ENCODE data around the gene MCM10. TPM values are rescaled to one million over a fixed set of nuclear protein-coding genes. Genes with fewer than 3 reads are reported as not detected.

The MCM10 gene
- total RNA-seq, 2 donors from 2014 or later = 38.2 to 44.8 TPM

DNA sequence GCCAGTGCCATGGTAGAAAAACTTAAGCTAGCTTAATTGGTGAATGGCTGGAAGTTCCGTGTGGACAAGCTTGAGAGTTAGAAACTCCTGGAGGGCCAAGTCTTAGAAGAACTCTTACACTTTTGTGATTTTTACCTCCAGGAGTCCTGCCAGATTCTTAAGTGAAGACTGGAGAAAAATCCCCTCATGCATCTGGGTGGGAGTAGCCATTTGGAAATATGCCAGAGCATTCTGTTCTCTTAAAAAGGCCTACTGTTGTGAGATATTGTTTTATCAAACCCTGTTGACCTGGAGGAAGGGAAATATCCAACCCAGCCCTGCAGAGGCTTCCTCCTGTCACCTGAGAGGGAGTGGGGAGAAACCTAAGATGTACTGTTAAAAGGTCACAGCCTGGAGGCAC lies 17.6 kb upstream of the MCM10 start:
- Histone ChIP-seq H3K9ac (ENCODE audit: extremely low read depth, low read length, poor library complexity, severe bottlenecking) (no peak overlapping the region), H3K4me1 (ENCODE audit: control insufficient read depth, insufficient read depth, low read length) (no peaks in the 10 kb centered on the region), H3K36me3 (ENCODE audit: control insufficient read depth, insufficient read depth, low read length) (peaks cover 7% of the 10 kb centered on the region), H3K9me3 (ENCODE audit: control insufficient read depth, low read length) (no peaks in the 10 kb centered on the region), H3K27ac (ENCODE audit: low read depth, low read length) (no peak overlapping the region), H3K27me3 (ENCODE audit: control insufficient read depth, insufficient read depth, low read length, poor library complexity, severe bottlenecking) (no peaks in the 10 kb centered on the region), H3K4me3 (ENCODE audit: low read length) (no peak overlapping the region)
- no peaks in the 10 kb centered on the region for H3K36me3 Mint-ChIP-seq (ENCODE audit: low read depth)
- no peaks in the 10 kb centered on the region for H3K9me3 Mint-ChIP-seq
- no peak overlapping the region for H3K27ac Mint-ChIP-seq
- no peak overlapping the region for H3K4me3 Mint-ChIP-seq
- WGBS, 2 experiments (ENCODE audit: insufficient coverage in 1 of 2, insufficient read length in 1 of 2) = 100% methylated on average over 1 of the region's 1 CpG
- H3K27me3 Mint-ChIP-seq (ENCODE audit: insufficient read depth) = no peaks in the 10 kb centered on the region
- no peak for DNase-seq
- no peak for TF ChIP-seq CTCF (conservative IDR thresholded peaks at IDR 0.05)
- H3K4me1 Mint-ChIP-seq = no peaks in the 10 kb centered on the region

- H3K27me3 Mint-ChIP-seq (ENCODE audit: insufficient read depth) = peaks cover 1% of the 10 kb centered on the region
- Histone ChIP-seq H3K4me3 (ENCODE audit: low read length) (no peak overlapping the region), H3K27me3 (ENCODE audit: control insufficient read depth, insufficient read depth, low read length, poor library complexity, severe bottlenecking) (no peaks in the 10 kb centered on the region), H3K4me1 (ENCODE audit: control insufficient read depth, insufficient read depth, low read length) (no peaks in the 10 kb centered on the region), H3K9me3 (ENCODE audit: control insufficient read depth, low read length) (no peaks in the 10 kb centered on the region), H3K9ac (ENCODE audit: extremely low read depth, low read length, poor library complexity, severe bottlenecking) (no peak overlapping the region), H3K27ac (ENCODE audit: low read depth, low read length) (no peak overlapping the region), H3K36me3 (ENCODE audit: control insufficient read depth, insufficient read depth, low read length) (peaks cover 7% of the 10 kb centered on the region)
- H3K27ac Mint-ChIP-seq = no peak overlapping the region
- H3K4me1 Mint-ChIP-seq = no peaks in the 10 kb centered on the region
- TF ChIP-seq CTCF (conservative IDR thresholded peaks at IDR 0.05) = no peak
- no peaks in the 10 kb centered on the region for H3K9me3 Mint-ChIP-seq
- 75 to 81% methylated on average over 3 of the region's 3 CpGs for WGBS, 2 experiments (ENCODE audit: insufficient coverage in 1 of 2, insufficient read length in 1 of 2)
- no peak overlapping the region for H3K4me3 Mint-ChIP-seq
- no peak for DNase-seq
- no peaks in the 10 kb centered on the region for H3K36me3 Mint-ChIP-seq (ENCODE audit: low read depth)
These were observed 16.5 kb upstream of the MCM10 start for GRCh38 chr10:13144814-13145213.

GRCh38 chr10:13146379-13146778 lies 15.0 kb upstream of the MCM10 start:
- no peak overlapping the region for H3K4me3 Mint-ChIP-seq
- WGBS, 2 experiments (ENCODE audit: insufficient coverage in 1 of 2, insufficient read length in 1 of 2) = 91% methylated on average over 1 of the region's 1 CpG; no CpG with 5 or more reads in 1 of the 2 experiments
- H3K27ac ChIP-seq (ENCODE audit: low read depth, low read length) = no peak overlapping the region
- H3K4me1 ChIP-seq (ENCODE audit: control insufficient read depth, insufficient read depth, low read length) = no peaks in the 10 kb centered on the region
- H3K27ac Mint-ChIP-seq = no peak overlapping the region
- TF ChIP-seq CTCF (conservative IDR thresholded peaks at IDR 0.05) = no peak
- peaks cover 1% of the 10 kb centered on the region for H3K27me3 Mint-ChIP-seq (ENCODE audit: insufficient read depth)
- H3K9me3 Mint-ChIP-seq = no peaks in the 10 kb centered on the region
- H3K27me3 ChIP-seq (ENCODE audit: control insufficient read depth, insufficient read depth, low read length, poor library complexity, severe bottlenecking) = no peaks in the 10 kb centered on the region
- peaks cover 2% of the 10 kb centered on the region for H3K36me3 ChIP-seq (ENCODE audit: control insufficient read depth, insufficient read depth, low read length)
- no peaks in the 10 kb centered on the region for H3K4me1 Mint-ChIP-seq
- H3K9ac ChIP-seq (ENCODE audit: extremely low read depth, low read length, poor library complexity, severe bottlenecking) = no peak overlapping the region
- no peak overlapping the region for H3K4me3 ChIP-seq (ENCODE audit: low read length)
- DNase-seq = no peak
- H3K36me3 Mint-ChIP-seq (ENCODE audit: low read depth) = no peaks in the 10 kb centered on the region
- no peaks in the 10 kb centered on the region for H3K9me3 ChIP-seq (ENCODE audit: control insufficient read depth, low read length)
